ENCODE measurements around the gene MADCAM1.

The MADCAM1 gene

GRCh38 chr19:456547-457110 is 39.7 kb upstream of the MADCAM1 start:
- Histone ChIP-seq H3K27ac (no peak overlapping the region), H3K9ac (no peak overlapping the region), H3K79me2 (no peaks in the 10 kb centered on the region), H3K9me3 (ENCODE audit: control insufficient read depth, low read length) (no peaks in the 10 kb centered on the region), H2AFZ (no peak overlapping the region), H3K4me1 (no peaks in the 10 kb centered on the region), H3K4me2 (ENCODE audit: low read length) (no peak overlapping the region), H3K4me3 (ENCODE audit: low read depth, low read length) (no peak overlapping the region), H3K27me3 (ENCODE audit: control insufficient read depth, insufficient read depth, low read length) (no peaks in the 10 kb centered on the region), H3K36me3 (ENCODE audit: control insufficient read depth, insufficient read depth, low read length) (no peaks in the 10 kb centered on the region)
- TF ChIP-seq CTCF (IDR thresholded peaks at IDR 0.05) = no peak

GRCh38 chr19:457636-458035 is 38.6 kb upstream of the MADCAM1 start:
- Histone ChIP-seq H3K4me3 (ENCODE audit: low read depth, low read length) (no peak overlapping the region), H3K36me3 (ENCODE audit: control insufficient read depth, insufficient read depth, low read length) (no peaks in the 10 kb centered on the region), H3K9me3 (ENCODE audit: control insufficient read depth, low read length) (no peaks in the 10 kb centered on the region), H3K27ac (no peak overlapping the region), H2AFZ (no peak overlapping the region), H3K27me3 (ENCODE audit: control insufficient read depth, insufficient read depth, low read length) (no peaks in the 10 kb centered on the region), H3K79me2 (no peaks in the 10 kb centered on the region), H3K9ac (no peak overlapping the region), H3K4me1 (no peaks in the 10 kb centered on the region), H3K4me2 (ENCODE audit: low read length) (no peak overlapping the region)
- TF ChIP-seq CTCF (IDR thresholded peaks at IDR 0.05) = no peak

GRCh38 chr19:458091-459042 is 37.9 kb upstream of the MADCAM1 start:
- no peak for TF ChIP-seq CTCF (IDR thresholded peaks at IDR 0.05)
- no peaks in the 10 kb centered on the region for H3K27me3 ChIP-seq (ENCODE audit: control insufficient read depth, insufficient read depth, low read length)
- no peak overlapping the region for H3K4me3 ChIP-seq (ENCODE audit: low read depth, low read length)
- no peak overlapping the region for H2AFZ ChIP-seq
- no peaks in the 10 kb centered on the region for H3K9me3 ChIP-seq (ENCODE audit: control insufficient read depth, low read length)
- H3K36me3 ChIP-seq (ENCODE audit: control insufficient read depth, insufficient read depth, low read length) = no peaks in the 10 kb centered on the region
- no peak overlapping the region for H3K4me2 ChIP-seq (ENCODE audit: low read length)
- H3K9ac ChIP-seq = no peak overlapping the region
- H3K4me1 ChIP-seq = no peaks in the 10 kb centered on the region
- H3K27ac ChIP-seq = no peak overlapping the region
- no peaks in the 10 kb centered on the region for H3K79me2 ChIP-seq

- Histone ChIP-seq H3K27ac (peak overlapping the region; percentile 21), H3K9ac (no peak overlapping the region), H3K27me3 (ENCODE audit: control insufficient read depth, insufficient read depth, low read length) (no peaks in the 10 kb centered on the region), H3K4me2 (ENCODE audit: low read length) (peak overlapping the region; percentile 88), H3K9me3 (ENCODE audit: control insufficient read depth, low read length) (no peaks in the 10 kb centered on the region), H3K4me3 (ENCODE audit: low read depth, low read length) (peak overlapping the region; percentile 88), H2AFZ (peak overlapping the region; percentile 64), H3K79me2 (no peaks in the 10 kb centered on the region), H3K4me1 (no peaks in the 10 kb centered on the region), H3K36me3 (ENCODE audit: control insufficient read depth, insufficient read depth, low read length) (no peaks in the 10 kb centered on the region)
- TF ChIP-seq CTCF (IDR thresholded peaks at IDR 0.05) = no peak
These were observed 36.4 kb upstream of the MADCAM1 start for GRCh38 chr19:459724-460511.
